ENCODE data around the gene DCN.

Gene DCN

GRCh38 chr12:91219919-91220318, 37.3 kb upstream of the DCN start:
- no peak for DNase-seq
- in situ Hi-C loops (cut with HindIII; ENCODE audit: low pct_ligation_motif_present, low sequenced_read_pairs), result no loop called here
- no peak overlapping the region for H3K4me3 ChIP-seq (ENCODE audit: low read depth, low read length)
- TF ChIP-seq, protein P1, sequence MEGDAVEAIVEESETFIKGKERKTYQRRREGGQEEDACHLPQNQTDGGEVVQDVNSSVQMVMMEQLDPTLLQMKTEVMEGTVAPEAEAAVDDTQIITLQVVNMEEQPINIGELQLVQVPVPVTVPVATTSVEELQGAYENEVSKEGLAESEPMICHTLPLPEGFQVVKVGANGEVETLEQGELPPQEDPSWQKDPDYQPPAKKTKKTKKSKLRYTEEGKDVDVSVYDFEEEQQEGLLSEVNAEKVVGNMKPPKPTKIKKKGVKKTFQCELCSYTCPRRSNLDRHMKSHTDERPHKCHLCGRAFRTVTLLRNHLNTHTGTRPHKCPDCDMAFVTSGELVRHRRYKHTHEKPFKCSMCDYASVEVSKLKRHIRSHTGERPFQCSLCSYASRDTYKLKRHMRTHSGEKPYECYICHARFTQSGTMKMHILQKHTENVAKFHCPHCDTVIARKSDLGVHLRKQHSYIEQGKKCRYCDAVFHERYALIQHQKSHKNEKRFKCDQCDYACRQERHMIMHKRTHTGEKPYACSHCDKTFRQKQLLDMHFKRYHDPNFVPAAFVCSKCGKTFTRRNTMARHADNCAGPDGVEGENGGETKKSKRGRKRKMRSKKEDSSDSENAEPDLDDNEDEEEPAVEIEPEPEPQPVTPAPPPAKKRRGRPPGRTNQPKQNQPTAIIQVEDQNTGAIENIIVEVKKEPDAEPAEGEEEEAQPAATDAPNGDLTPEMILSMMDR (IDR thresholded peaks at IDR 0.05; ENCODE audit: low read depth, low read length, missing control alignments), result no peak
- no peaks in the 10 kb centered on the region for H3K36me3 ChIP-seq (replicated peaks)
- H3K27me3 ChIP-seq (replicated peaks), result no peaks in the 10 kb centered on the region
- H3K27ac ChIP-seq, result no peak overlapping the region

DNA sequence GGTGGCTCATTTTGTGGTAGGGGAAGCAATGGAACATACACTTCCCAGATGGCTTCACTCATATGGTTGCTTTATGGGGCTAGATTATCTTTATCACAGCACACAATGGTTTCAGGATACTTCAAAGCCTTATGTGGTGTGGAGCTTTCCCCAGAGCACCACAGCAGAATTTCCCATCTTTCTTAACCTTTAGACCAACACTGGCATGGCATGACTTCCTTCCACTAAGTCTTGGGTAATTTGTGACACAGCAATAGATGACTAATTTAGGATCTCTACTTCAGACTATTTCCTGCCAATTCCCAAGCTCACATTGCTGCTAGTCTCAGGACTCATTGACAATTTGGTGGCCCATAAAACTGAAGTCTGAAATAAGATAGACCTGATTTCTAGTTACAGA, 36.9 kb upstream of the DCN start:
- in situ Hi-C loops (cut with HindIII; ENCODE audit: low pct_ligation_motif_present, low sequenced_read_pairs), result no loop called here
- Histone ChIP-seq H3K36me3 (replicated peaks) (no peaks in the 10 kb centered on the region), H3K4me3 (ENCODE audit: low read depth, low read length) (no peak overlapping the region), H3K27me3 (replicated peaks) (no peaks in the 10 kb centered on the region), H3K27ac (no peak overlapping the region)
- DNase-seq, result peak; percentile 11
- TF ChIP-seq, protein P1 (IDR thresholded peaks at IDR 0.05; ENCODE audit: low read depth, low read length, missing control alignments), result no peak

DNA sequence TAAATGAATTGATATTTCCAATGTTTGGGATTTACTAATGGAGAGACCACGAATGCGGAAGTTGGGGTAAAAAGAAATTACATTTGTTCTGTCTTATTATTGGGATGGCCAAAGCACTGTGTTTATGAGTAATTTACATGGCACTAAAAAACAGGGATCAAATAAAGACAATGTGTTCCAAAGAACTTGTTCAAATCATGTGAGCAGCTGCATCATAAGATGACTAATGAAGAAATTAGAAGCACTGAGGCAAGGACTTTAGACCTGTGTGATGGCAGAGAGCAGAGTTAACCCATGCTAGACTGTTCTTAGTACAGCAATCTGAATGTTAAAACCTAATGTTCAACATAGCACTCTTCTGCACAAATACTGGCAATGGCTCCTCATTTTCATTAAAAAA, 34.3 kb upstream of the DCN start:
- no peak for DNase-seq
- H3K36me3 ChIP-seq (replicated peaks), result no peaks in the 10 kb centered on the region
- no peaks in the 10 kb centered on the region for H3K27me3 ChIP-seq (replicated peaks)
- no peak overlapping the region for H3K27ac ChIP-seq
- H3K4me3 ChIP-seq (ENCODE audit: low read depth, low read length), result no peak overlapping the region
- in situ Hi-C loops (cut with HindIII; ENCODE audit: low pct_ligation_motif_present, low sequenced_read_pairs), result no loop called here
- TF ChIP-seq, protein P1 (IDR thresholded peaks at IDR 0.05; ENCODE audit: low read depth, low read length, missing control alignments), result no peak

DNA sequence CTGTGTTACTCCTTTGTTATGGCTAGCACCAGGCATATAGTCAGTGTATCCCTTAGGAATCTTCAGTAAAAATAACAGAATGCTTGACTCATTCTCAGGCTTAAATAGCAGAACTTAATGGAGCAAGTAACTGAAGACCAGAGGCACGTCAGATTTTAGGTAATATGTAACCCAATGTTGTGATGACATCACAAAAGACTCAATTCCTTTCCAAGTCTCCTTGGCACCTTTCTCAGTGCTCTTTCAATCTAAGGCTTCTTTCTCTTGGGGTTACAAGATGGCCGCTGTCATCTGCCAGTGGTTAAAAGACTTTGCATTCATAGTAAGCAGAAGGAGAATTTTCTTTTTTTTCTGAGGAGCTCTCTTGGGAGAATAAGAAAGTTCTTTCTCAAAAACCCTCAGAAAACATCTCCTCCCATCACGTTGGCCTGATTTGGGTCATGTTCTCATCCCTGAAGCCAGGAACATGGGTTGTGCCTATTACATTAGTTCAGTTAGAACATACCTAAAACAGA, 33.4 kb upstream of the DCN start:
- no peak overlapping the region for H3K27ac ChIP-seq
- no peak overlapping the region for H3K4me3 ChIP-seq (ENCODE audit: low read depth, low read length)
- TF ChIP-seq, protein P1 (IDR thresholded peaks at IDR 0.05; ENCODE audit: low read depth, low read length, missing control alignments), result no peak
- H3K36me3 ChIP-seq (replicated peaks), result no peaks in the 10 kb centered on the region
- DNase-seq, result peak; percentile 16
- H3K27me3 ChIP-seq (replicated peaks), result no peaks in the 10 kb centered on the region
- in situ Hi-C loops (cut with HindIII; ENCODE audit: low pct_ligation_motif_present, low sequenced_read_pairs), result no loop called here

GRCh38 chr12:91211866-91212265, 29.2 kb upstream of the DCN start:
- no peaks in the 10 kb centered on the region for H3K27me3 ChIP-seq (replicated peaks)
- no peak overlapping the region for H3K27ac ChIP-seq
- no peaks in the 10 kb centered on the region for H3K36me3 ChIP-seq (replicated peaks)
- no peak for DNase-seq
- H3K4me3 ChIP-seq (ENCODE audit: low read depth, low read length), result no peak overlapping the region
- in situ Hi-C loops (cut with HindIII; ENCODE audit: low pct_ligation_motif_present, low sequenced_read_pairs), result no loop called here
- TF ChIP-seq, protein P1 (IDR thresholded peaks at IDR 0.05; ENCODE audit: low read depth, low read length, missing control alignments), result no peak

- in situ Hi-C loops (cut with HindIII; ENCODE audit: low pct_ligation_motif_present, low sequenced_read_pairs), result no loop called here
- no peak overlapping the region for H3K27ac ChIP-seq
- no peak overlapping the region for H3K4me3 ChIP-seq (ENCODE audit: low read depth, low read length)
- TF ChIP-seq, protein P1 (IDR thresholded peaks at IDR 0.05; ENCODE audit: low read depth, low read length, missing control alignments), result no peak
- H3K36me3 ChIP-seq (replicated peaks), result no peaks in the 10 kb centered on the region
- no peak for DNase-seq
- no peaks in the 10 kb centered on the region for H3K27me3 ChIP-seq (replicated peaks)
Measured at GRCh38 chr12:91210618-91211017, 28.0 kb upstream of the DCN start.
